Measurements from ENCODE around the gene LTBP4. TPM values are rescaled to one million over a fixed set of nuclear protein-coding genes. Genes with fewer than 3 reads are reported as not detected.

The LTBP4 gene
- total RNA-seq, 1 donor from 2014 or later, result 21.6 TPM

GRCh38 chr19:40575326-40575725, 25.8 kb upstream of the LTBP4 start:
- FAIRE-seq, result no peak
- Histone ChIP-seq H3K36me3 (ENCODE audit: control insufficient read depth, insufficient read depth, low read length) (peaks cover 4% of the 10 kb centered on the region), H3K4me3 (ENCODE audit: low read depth, low read length) (no peak overlapping the region), H3K27me3 (ENCODE audit: control insufficient read depth, insufficient read depth, low read length) (no peaks in the 10 kb centered on the region)
- TF ChIP-seq, protein P1, sequence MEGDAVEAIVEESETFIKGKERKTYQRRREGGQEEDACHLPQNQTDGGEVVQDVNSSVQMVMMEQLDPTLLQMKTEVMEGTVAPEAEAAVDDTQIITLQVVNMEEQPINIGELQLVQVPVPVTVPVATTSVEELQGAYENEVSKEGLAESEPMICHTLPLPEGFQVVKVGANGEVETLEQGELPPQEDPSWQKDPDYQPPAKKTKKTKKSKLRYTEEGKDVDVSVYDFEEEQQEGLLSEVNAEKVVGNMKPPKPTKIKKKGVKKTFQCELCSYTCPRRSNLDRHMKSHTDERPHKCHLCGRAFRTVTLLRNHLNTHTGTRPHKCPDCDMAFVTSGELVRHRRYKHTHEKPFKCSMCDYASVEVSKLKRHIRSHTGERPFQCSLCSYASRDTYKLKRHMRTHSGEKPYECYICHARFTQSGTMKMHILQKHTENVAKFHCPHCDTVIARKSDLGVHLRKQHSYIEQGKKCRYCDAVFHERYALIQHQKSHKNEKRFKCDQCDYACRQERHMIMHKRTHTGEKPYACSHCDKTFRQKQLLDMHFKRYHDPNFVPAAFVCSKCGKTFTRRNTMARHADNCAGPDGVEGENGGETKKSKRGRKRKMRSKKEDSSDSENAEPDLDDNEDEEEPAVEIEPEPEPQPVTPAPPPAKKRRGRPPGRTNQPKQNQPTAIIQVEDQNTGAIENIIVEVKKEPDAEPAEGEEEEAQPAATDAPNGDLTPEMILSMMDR (IDR thresholded peaks at IDR 0.05; ENCODE audit: insufficient read depth, low read length, severe bottlenecking), result no peak
- DNase-seq (ENCODE audit: low read depth), result no peak

GRCh38 chr19:40576151-40576584, 25.0 kb upstream of the LTBP4 start:
- FAIRE-seq, result no peak

DNA sequence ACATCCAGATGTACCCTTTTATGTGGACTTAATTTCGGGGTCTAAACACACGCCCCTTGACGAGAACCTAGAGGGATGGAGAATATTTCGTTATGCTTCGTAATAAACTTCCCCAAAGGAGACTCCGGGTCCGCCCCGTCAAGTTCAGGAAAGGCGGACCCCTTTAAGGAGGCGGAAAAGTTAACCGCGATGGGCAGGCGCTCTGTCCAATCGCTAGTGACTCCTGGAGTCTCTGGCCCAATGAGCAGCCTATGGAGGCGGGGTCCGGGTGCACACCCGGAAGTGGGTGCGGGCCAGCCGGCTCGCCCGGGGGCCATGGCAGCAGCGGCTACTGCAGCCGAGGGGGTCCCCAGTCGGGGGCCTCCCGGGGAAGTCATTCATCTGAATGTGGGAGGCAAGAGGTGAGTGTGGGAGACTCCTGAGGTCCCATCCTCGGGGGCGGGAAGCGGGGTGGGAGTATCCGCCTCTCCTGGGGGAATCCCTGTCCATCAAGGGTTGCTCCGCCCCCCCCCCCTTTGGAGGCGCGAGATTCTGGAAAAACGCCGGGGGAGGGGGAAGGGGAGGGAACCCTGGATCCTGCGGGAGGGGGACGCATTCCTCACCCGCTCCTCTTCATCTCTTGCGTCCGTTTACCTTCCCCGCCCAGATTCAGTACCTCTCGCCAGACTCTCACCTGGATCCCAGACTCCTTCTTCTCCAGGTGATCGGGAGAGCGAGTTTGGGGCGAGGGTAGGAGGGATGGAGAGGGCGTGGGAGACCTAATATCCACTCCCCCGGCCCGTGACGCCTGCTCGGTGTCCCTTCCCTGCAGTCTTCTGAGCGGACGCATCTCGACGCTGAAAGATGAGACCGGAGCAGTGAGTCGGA, 24.4 kb upstream of the LTBP4 start, which contains the start of gene SHKBP1:
TSS of gene SHKBP1 (plus strand) at position 289 of the 867 bp plus-strand sequence. CDS start at position 316, 27 bp downstream.
- H3K27me3 ChIP-seq (ENCODE audit: control insufficient read depth, insufficient read depth, low read length), result no peaks in the 10 kb centered on the region
- H3K4me3 ChIP-seq (ENCODE audit: low read depth, low read length), result peak within 1 kb of the TSS; percentile 78
- H3K36me3 ChIP-seq (ENCODE audit: control insufficient read depth, insufficient read depth, low read length), result peaks cover 7% of the 10 kb centered on the region
- FAIRE-seq (no peak), DNase-seq (ENCODE audit: low read depth) (peak; percentile 84)
- TF ChIP-seq, protein P1 (IDR thresholded peaks at IDR 0.05; ENCODE audit: insufficient read depth, low read length, severe bottlenecking), result no peak

More at GRCh38 chr19:40576151-40576584, 25.0 kb upstream of the LTBP4 start:
- DNase-seq (ENCODE audit: low read depth), result no peak
- H3K4me3 ChIP-seq (ENCODE audit: low read depth, low read length), result peak overlapping the region; percentile 78
- TF ChIP-seq, protein P1 (IDR thresholded peaks at IDR 0.05; ENCODE audit: insufficient read depth, low read length, severe bottlenecking), result no peak
- no peaks in the 10 kb centered on the region for H3K27me3 ChIP-seq (ENCODE audit: control insufficient read depth, insufficient read depth, low read length)
- peaks cover 7% of the 10 kb centered on the region for H3K36me3 ChIP-seq (ENCODE audit: control insufficient read depth, insufficient read depth, low read length)

DNA sequence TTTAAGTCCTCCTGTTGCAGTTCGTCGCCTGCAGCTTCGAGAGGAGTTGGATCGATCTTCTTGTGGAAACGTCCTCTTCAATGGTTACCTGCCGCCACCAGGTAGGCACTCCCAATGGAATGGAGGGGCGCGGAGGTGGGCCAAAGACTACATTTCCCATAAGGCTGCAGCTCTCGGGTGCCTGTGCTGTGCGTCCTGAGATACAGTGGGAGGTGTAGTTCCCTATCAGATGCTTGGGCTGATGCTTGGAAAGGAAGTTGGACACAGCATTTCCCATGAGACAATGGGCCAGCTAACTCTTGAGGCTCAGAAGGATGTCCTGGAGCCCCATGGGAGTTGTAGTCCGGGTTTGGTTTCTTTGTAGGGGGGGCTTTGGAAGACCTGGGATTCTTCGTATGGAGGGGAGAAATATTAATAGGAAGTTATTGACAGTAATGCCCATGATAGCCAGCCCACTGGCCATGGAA, 22.7 kb upstream of the LTBP4 start:
- Histone ChIP-seq H3K27me3 (ENCODE audit: control insufficient read depth, insufficient read depth, low read length) (no peaks in the 10 kb centered on the region), H3K4me3 (ENCODE audit: low read depth, low read length) (no peak overlapping the region), H3K36me3 (ENCODE audit: control insufficient read depth, insufficient read depth, low read length) (peaks cover 9% of the 10 kb centered on the region)
- TF ChIP-seq, protein P1 (IDR thresholded peaks at IDR 0.05; ENCODE audit: insufficient read depth, low read length, severe bottlenecking), result no peak
- DNase-seq (ENCODE audit: low read depth) (peak; percentile 27), FAIRE-seq (no peak)

DNA sequence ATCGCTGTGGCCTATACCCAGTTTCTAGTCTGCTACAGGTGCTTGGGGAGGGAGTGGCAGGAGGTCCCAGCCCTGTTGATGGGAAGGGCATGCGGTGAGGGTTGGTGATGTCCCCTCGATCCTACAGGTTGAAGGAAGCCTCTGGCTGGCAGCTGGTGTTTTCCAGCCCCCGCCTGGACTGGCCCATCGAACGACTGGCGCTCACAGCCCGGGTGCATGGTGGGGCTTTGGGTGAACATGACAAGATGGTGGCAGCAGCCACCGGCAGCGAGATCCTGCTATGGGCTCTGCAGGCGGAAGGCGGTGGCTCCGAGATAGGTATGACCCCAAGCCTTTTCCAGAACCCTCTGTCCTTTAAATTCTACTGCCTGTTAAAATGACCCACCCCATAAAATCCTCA, 20.6 kb upstream of the LTBP4 start:
- no peaks in the 10 kb centered on the region for H3K27me3 ChIP-seq (ENCODE audit: control insufficient read depth, insufficient read depth, low read length)
- no peak overlapping the region for H3K4me3 ChIP-seq (ENCODE audit: low read depth, low read length)
- FAIRE-seq (no peak), DNase-seq (ENCODE audit: low read depth) (no peak)
- peaks cover 9% of the 10 kb centered on the region for H3K36me3 ChIP-seq (ENCODE audit: control insufficient read depth, insufficient read depth, low read length)
- TF ChIP-seq, protein P1 (IDR thresholded peaks at IDR 0.05; ENCODE audit: insufficient read depth, low read length, severe bottlenecking), result no peak

All from bronchial epithelial cell (primary cell).